Activated naive CD4-positive, alpha-beta T cell treated with anti-CD3 and anti-CD28 coated beads, Interleukin-2, amount 50 U/mL, for 24 hours (primary cell): ENCODE measurements around the gene POLR1A.

ENCODE experiments used
- H3K27ac Mint-ChIP-seq: one replicate; pipeline ENCODE4 v1.8.0; 2021; ENCODE audit warnings: mild to moderate bottlenecking, mixed read lengths
- H3K27me3 Mint-ChIP-seq: one replicate; pipeline ENCODE4 v1.8.0; 2021; ENCODE audit warnings: mixed read lengths
- H3K36me3 Mint-ChIP-seq: one replicate; pipeline ENCODE4 v1.8.0; 2021; ENCODE audit warnings: mixed read lengths
- H3K4me1 Mint-ChIP-seq: one replicate; pipeline ENCODE4 v1.8.0; 2021; ENCODE audit warnings: mixed read lengths
- H3K4me3 Mint-ChIP-seq: one replicate; pipeline ENCODE4 v1.8.0; 2021; ENCODE audit warnings: mild to moderate bottlenecking, mixed read lengths
- H3K9me3 Mint-ChIP-seq: one replicate; pipeline ENCODE4 v1.8.0; 2021; ENCODE audit warnings: mixed read lengths

Gene POLR1A

DNA sequence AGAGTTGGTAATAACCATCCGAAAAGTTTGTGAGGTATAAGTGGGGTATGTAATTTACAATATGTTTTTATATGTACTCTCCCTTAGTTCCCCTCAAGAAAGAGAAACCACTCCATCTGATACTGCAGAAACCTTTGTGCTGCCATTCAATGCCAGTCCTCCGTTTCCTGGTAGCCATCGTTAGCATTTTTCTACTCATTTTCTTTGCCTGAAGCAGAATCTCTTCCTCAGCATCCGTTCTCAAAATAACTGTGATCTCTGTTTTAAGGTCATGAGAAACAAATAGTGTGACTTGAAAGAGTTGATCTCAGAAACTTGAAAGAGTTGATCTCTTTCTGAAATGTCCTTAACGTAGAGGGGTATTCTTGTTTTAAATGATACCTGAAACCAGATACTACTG, 1.3 kb upstream of the POLR1A start:
- Mint-ChIP-seq H3K27ac (peak overlapping the region; percentile 100), H3K27me3 (no peaks in the 10 kb centered on the region), H3K9me3 (no peaks in the 10 kb centered on the region), H3K4me1 (peaks cover 63% of the 10 kb centered on the region), H3K4me3 (peak overlapping the region; percentile 91), H3K36me3 (peaks cover 26% of the 10 kb centered on the region)

DNA sequence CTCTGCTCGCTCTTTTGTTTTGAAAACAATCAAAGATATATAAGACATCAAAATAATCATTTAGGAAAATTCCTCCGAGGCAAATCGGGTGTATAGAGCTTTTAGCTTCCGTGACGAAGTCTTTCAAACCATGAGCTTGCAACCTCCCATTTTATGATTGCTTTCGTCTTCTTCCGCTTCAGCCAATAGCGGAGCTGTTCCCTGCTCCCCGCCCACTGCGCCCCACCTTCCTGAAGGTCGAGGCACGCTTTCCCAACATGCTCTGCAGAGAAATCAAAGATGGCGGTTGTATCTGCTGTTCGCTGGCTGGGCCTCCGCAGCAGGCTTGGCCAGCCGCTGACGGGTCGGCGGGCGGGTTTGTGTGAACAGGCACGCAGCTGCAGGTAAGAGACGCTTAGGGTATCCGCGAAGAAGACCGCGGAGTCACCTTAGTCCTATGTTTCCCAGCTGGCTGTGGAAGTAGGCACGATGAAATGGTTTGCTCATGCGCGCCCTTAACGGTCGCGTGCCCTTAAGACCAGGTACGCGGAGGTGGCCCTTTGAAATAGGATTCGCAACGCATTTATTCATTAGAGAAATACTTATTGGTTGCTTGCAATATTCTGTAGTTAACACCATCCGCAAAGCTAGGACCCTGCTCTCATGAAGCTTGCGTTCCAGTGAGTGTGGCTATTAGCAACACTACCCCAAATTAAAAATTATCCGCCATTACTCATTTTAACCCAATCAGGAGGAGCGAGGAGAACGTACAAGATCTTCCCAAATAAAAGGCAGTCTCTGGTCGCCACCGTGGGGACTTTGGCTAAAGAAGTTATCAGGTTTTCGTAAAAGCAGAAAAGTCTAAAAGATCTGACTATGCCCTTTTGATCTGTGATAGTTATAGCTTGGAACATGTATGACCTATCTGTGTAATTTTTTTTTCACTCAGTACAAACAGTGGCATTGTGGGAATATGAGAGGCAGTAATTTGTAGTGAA, 571 bp upstream of the POLR1A start, which contains the start of gene PTCD3:
PTCD3 (plus strand) TSS at position 267 of the 977 bp plus-strand sequence; CDS start at position 280, 13 bp downstream.
- H3K27me3 Mint-ChIP-seq = no peaks in the 10 kb centered on the region
- H3K27ac Mint-ChIP-seq = peak within 1 kb of the TSS; percentile 100
- H3K4me1 Mint-ChIP-seq = peaks cover 69% of the 10 kb centered on the region
- H3K9me3 Mint-ChIP-seq = no peaks in the 10 kb centered on the region
- peak within 1 kb of the TSS; percentile 91 for H3K4me3 Mint-ChIP-seq
- H3K36me3 Mint-ChIP-seq = peaks cover 29% of the 10 kb centered on the region

GRCh38 chr2:86102157-86102556, 3.5 kb downstream of the POLR1A start:
- Mint-ChIP-seq H3K36me3 (peaks cover 33% of the 10 kb centered on the region), H3K9me3 (no peaks in the 10 kb centered on the region), H3K27ac (no peak overlapping the region), H3K27me3 (no peaks in the 10 kb centered on the region), H3K4me1 (peaks cover 47% of the 10 kb centered on the region), H3K4me3 (no peak overlapping the region)

- peaks cover 34% of the 10 kb centered on the region for H3K36me3 Mint-ChIP-seq
- no peaks in the 10 kb centered on the region for H3K9me3 Mint-ChIP-seq
- no peak overlapping the region for H3K4me3 Mint-ChIP-seq
- peaks cover 46% of the 10 kb centered on the region for H3K4me1 Mint-ChIP-seq
- no peak overlapping the region for H3K27ac Mint-ChIP-seq
- H3K27me3 Mint-ChIP-seq = no peaks in the 10 kb centered on the region
Measured at GRCh38 chr2:86097913-86098312, 7.8 kb downstream of the POLR1A start.

DNA sequence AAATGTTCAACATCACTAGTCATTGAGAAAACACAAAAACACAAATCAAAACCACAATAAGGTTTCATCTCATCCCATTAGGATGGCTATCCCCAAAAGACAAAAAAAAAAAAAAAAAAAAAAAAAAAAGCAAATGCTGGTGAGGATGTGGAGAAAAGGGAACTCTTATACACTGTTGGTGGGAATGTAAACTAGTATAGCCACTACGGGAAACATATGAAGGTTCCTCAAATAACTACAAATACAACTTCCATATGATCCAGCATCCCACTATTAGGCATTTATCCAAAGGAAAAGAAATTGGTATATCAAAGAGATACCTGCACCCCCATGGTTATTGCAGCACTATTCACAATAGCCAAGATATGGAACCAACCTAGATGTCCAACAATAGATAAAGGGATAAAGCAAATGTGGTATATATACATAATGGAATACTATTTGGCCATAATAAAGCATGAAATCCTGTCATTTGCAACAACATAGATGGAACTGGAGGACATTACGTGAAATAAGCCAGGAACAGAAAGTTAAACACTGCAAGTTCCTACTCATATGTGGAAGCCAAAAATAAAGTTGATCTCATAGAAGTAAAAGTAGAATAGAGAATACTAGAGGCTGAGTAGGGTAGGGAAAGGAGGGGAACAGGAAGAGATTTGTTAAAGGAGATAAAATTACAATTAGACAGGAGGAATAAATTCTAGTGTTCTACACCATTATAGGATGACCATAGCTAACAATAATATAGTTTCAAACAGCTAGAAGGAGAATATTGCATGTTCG, 8.4 kb downstream of the POLR1A start:
- Mint-ChIP-seq H3K9me3 (no peaks in the 10 kb centered on the region), H3K27ac (no peak overlapping the region), H3K4me3 (no peak overlapping the region), H3K4me1 (peaks cover 39% of the 10 kb centered on the region), H3K27me3 (no peaks in the 10 kb centered on the region), H3K36me3 (peaks cover 29% of the 10 kb centered on the region)

DNA sequence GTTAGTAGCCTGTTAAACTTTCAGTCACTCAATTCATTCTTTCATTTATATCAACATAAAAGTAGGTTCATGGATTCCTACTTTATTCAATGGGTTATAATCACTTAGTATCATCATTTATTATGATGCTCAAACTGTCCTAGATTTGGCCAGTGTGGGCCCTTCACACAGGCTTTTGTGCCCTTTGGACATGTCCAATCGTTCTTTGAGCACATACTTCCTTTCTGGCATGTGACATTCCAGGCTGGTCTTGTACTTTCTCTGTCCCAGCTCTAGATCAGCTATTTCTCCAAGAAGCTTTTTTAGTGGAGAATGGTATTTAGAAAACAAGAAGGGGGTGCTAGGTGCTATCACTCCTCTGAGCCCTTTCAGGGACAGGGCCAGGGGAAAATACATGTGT, 11.5 kb downstream of the POLR1A start:
- H3K9me3 Mint-ChIP-seq = no peaks in the 10 kb centered on the region
- no peak overlapping the region for H3K4me3 Mint-ChIP-seq
- H3K27me3 Mint-ChIP-seq = no peaks in the 10 kb centered on the region
- peaks cover 27% of the 10 kb centered on the region for H3K4me1 Mint-ChIP-seq
- H3K27ac Mint-ChIP-seq = no peak overlapping the region
- H3K36me3 Mint-ChIP-seq = peaks cover 27% of the 10 kb centered on the region

GRCh38 chr2:86087936-86088850, 17.5 kb downstream of the POLR1A start:
- Mint-ChIP-seq H3K36me3 (peaks cover 8% of the 10 kb centered on the region), H3K27ac (no peak overlapping the region)

GRCh38 chr2:86082756-86083155, 22.9 kb downstream of the POLR1A start:
- H3K36me3 Mint-ChIP-seq = peaks cover 7% of the 10 kb centered on the region
- peaks cover 24% of the 10 kb centered on the region for H3K4me1 Mint-ChIP-seq
- no peaks in the 10 kb centered on the region for H3K27me3 Mint-ChIP-seq
- H3K9me3 Mint-ChIP-seq = no peaks in the 10 kb centered on the region
- no peak overlapping the region for H3K4me3 Mint-ChIP-seq
- H3K27ac Mint-ChIP-seq = no peak overlapping the region

More at GRCh38 chr2:86087936-86088850, 17.5 kb downstream of the POLR1A start:
- H3K9me3 Mint-ChIP-seq = no peaks in the 10 kb centered on the region
- H3K4me3 Mint-ChIP-seq = no peak overlapping the region
- no peaks in the 10 kb centered on the region for H3K27me3 Mint-ChIP-seq
- H3K4me1 Mint-ChIP-seq = no peaks in the 10 kb centered on the region

DNA sequence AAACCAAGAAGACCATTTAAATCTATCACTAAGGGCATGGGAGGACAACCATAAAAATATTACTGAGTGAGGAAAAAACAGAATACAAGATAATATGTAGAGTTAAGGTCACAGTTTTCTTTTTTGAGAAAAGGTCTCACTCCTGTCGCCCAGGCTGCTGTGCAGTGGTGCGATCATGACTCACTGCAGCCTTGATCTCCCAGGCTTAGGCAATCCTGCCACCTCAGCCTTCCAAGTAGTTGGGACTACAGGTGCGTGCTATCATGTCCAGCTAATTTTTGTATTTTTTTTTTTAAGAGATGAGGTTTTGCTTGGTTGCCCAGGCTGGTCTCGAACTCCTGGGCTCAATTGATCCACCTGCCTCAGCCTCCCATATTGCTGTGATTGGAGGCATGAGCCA, 24.0 kb downstream of the POLR1A start:
- Mint-ChIP-seq H3K36me3 (peaks cover 6% of the 10 kb centered on the region), H3K4me1 (peaks cover 24% of the 10 kb centered on the region), H3K27me3 (no peaks in the 10 kb centered on the region), H3K9me3 (no peaks in the 10 kb centered on the region), H3K27ac (no peak overlapping the region), H3K4me3 (no peak overlapping the region)

DNA sequence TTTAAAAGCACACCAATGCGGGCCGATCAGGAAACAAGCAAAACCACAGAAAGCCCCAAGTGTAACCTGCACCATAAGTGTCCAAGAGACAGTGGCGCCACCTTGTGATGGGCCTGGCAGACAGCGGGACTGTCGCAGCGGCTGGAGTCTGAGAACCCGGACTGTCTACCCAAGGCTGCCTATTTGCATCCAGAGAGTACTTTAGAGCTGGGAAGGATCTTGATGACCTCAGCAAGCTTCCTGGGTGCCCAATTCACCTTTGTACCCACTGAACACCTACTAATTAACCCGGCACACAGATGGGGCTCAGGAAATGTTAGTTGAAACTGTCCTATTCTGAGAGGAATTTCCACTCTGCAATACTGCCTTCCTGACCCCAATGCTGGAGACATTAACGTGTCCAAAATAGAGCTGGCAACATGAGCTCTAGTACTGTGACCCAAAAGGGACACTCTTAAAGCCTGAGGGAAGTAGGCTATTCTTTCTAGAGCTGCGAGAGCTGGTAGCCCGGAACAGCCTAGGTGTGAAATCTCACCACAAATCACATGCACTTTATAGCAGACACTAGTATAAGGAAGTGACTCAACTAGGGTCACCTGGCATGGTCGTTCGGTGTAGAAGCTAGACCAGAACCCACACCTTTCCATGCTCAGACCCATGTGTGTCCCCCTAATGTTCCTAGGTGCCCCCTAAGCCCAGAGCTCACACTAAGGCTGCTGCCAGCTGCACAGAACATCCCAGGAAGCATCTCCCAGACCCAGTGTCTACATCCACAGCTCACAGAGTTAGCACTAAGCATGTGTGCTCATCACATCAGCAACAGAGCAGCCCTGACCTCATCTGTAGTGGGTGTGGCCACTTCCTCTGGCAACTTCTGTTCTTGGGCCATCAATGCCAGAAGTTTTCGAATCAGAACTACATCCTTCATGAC, 25.4 kb downstream of the POLR1A start:
- Mint-ChIP-seq H3K4me3 (peak overlapping the region; percentile 1), H3K27ac (peak overlapping the region; percentile 81), H3K27me3 (no peaks in the 10 kb centered on the region), H3K9me3 (no peaks in the 10 kb centered on the region), H3K36me3 (peaks cover 6% of the 10 kb centered on the region), H3K4me1 (peaks cover 24% of the 10 kb centered on the region)

GRCh38 chr2:86078774-86079545, 26.7 kb downstream of the POLR1A start:
- Mint-ChIP-seq H3K36me3 (peaks cover 6% of the 10 kb centered on the region), H3K27ac (no peak overlapping the region), H3K27me3 (no peaks in the 10 kb centered on the region), H3K4me3 (no peak overlapping the region), H3K4me1 (peaks cover 24% of the 10 kb centered on the region), H3K9me3 (no peaks in the 10 kb centered on the region)

- Mint-ChIP-seq H3K4me3 (no peak overlapping the region), H3K27me3 (no peaks in the 10 kb centered on the region), H3K27ac (no peak overlapping the region), H3K36me3 (peaks cover 18% of the 10 kb centered on the region), H3K4me1 (peaks cover 24% of the 10 kb centered on the region), H3K9me3 (no peaks in the 10 kb centered on the region)
Measured at GRCh38 chr2:86075886-86076285, 29.8 kb downstream of the POLR1A start.

DNA sequence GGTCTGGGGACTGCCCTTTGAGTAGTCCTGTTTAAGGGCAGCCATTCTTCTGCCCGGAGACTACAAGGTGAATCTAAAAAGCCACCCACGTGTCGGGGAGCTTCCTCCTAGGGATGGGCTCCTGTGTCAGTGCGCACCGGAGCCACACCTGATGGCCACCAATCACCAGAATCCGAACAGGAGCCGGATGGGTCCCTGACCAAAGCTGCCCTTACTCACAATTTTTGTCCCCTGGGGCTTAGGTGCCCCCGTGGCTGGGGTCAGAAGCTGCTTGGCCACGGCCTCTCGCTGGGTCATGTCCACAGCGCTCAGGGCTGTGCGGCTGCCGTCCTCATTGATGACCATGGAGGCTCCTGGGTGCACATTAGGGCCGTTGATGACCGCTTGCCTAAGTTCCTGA, 30.9 kb downstream of the POLR1A start:
- peaks cover 22% of the 10 kb centered on the region for H3K36me3 Mint-ChIP-seq
- no peak overlapping the region for H3K27ac Mint-ChIP-seq
- H3K27me3 Mint-ChIP-seq = no peaks in the 10 kb centered on the region
- peaks cover 14% of the 10 kb centered on the region for H3K4me1 Mint-ChIP-seq
- no peaks in the 10 kb centered on the region for H3K9me3 Mint-ChIP-seq
- H3K4me3 Mint-ChIP-seq = no peak overlapping the region
